ENCODE data around the gene PDE6G. TPM values are rescaled to one million over a fixed set of nuclear protein-coding genes. Genes with fewer than 3 reads are reported as not detected.

PDE6G gene
- total and polyA plus RNA-seq, 2 donors (not counting 1 experiment from before 2014, with no cell fraction given) = 0.69 to 1.1 TPM

DNA sequence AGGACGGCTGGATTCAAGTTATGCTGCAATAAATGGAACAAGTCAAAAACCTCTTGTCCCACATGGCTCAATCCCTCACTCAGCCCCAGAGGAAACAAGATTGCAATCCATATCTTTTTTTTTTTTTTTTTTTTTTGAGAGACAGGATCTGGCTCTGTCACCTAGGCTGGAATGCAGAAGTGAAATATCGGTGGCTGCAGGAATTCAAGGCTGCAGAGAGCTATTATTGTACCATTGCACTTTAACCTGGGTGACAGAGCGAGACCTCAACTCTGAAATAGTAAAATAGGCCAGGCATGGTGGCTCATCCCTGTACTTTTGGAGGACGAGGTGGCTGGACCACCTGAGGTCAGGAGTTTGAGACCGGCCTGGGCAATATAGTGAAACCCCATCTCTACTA lies 2.7 kb upstream of the PDE6G start:
- ChIA-PET CTCF (interaction anchor here (0.7 kb wide), 1 partner anchor 1581 kb away, joined by 4 read pairs; no protein-coding TSS in a partner anchor), POLR2A (no interaction called here)
- no peaks in the 10 kb centered on the region for H3K36me3 ChIP-seq (replicated peaks in 1 of 2; ENCODE audit: control extremely low read depth in 1 of 2, control insufficient read depth in 1 of 2, extremely low read depth in 1 of 2, insufficient read depth in 2 of 2, low read length in 1 of 2)
- H3K79me2 ChIP-seq (ENCODE audit: control insufficient read depth, insufficient read depth, low read length) = no peaks in the 10 kb centered on the region
- H3K4me3 ChIP-seq (ENCODE audit: control extremely low read depth in 1 of 5, extremely low read depth in 1 of 5, insufficient read depth in 1 of 5, low read depth in 2 of 5, low read length in 4 of 5) = no peak overlapping the region
- TF ChIP-seq, protein P1, sequence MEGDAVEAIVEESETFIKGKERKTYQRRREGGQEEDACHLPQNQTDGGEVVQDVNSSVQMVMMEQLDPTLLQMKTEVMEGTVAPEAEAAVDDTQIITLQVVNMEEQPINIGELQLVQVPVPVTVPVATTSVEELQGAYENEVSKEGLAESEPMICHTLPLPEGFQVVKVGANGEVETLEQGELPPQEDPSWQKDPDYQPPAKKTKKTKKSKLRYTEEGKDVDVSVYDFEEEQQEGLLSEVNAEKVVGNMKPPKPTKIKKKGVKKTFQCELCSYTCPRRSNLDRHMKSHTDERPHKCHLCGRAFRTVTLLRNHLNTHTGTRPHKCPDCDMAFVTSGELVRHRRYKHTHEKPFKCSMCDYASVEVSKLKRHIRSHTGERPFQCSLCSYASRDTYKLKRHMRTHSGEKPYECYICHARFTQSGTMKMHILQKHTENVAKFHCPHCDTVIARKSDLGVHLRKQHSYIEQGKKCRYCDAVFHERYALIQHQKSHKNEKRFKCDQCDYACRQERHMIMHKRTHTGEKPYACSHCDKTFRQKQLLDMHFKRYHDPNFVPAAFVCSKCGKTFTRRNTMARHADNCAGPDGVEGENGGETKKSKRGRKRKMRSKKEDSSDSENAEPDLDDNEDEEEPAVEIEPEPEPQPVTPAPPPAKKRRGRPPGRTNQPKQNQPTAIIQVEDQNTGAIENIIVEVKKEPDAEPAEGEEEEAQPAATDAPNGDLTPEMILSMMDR (IDR thresholded peaks at IDR 0.05) = no peak
- TF ChIP-seq EZH2 (IDR thresholded peaks at IDR 0.05; ENCODE audit: borderline replicate concordance, insufficient read depth, low read depth, low read length, poor library complexity, severe bottlenecking) = no peak
- Mint-ChIP-seq H3K9me3 (ENCODE audit: insufficient read depth) (no peaks in the 10 kb centered on the region), H3K27me3 (no peaks in the 10 kb centered on the region), H3K4me3 (no peak overlapping the region), H3K27ac (no peak overlapping the region), H3K4me1 (no peaks in the 10 kb centered on the region)
- peaks cover under 1 to 2% of the 10 kb centered on the region in 2 donors for H3K4me1 ChIP-seq (ENCODE audit: control insufficient read depth in 2 of 2, insufficient read depth in 2 of 2, low read length in 2 of 2)
- H3K27ac ChIP-seq (ENCODE audit: low read length in 2 of 2) = no peak overlapping the region
- no peaks in the 10 kb centered on the region for H3K9me3 ChIP-seq (ENCODE audit: control extremely low read depth in 1 of 3, control insufficient read depth in 2 of 3, insufficient read depth in 1 of 3, low read length in 2 of 3)
- DNase-seq (no peak), ATAC-seq (ENCODE audit: low read depth) (no peak)
- H3K4me2 ChIP-seq (replicated peaks; ENCODE audit: low read depth, low read length, poor library complexity, severe bottlenecking) = no peak overlapping the region
- WGBS (ENCODE audit: insufficient coverage) = 65% methylated on average over 3 of the region's 5 CpGs
- intact Hi-C loops (cut with micrococcal nuclease) = no loop called here
- H3K9ac ChIP-seq (ENCODE audit: low read length) = no peak overlapping the region
- peaks cover 0 to 6% (median 0%) of the 10 kb centered on the region in 4 experiments for H3K27me3 ChIP-seq (replicated peaks in 1 of 4; ENCODE audit: control extremely low read depth in 1 of 4, control insufficient read depth in 3 of 4, insufficient read depth in 4 of 4, low read length in 3 of 4)
- no peak overlapping the region for H2AFZ ChIP-seq (ENCODE audit: insufficient read depth, low read depth, low read length, poor library complexity, severe bottlenecking)
- H4K20me1 ChIP-seq (ENCODE audit: control insufficient read depth, insufficient read depth, low read length, poor library complexity, severe bottlenecking) = no peaks in the 10 kb centered on the region

- Histone ChIP-seq H3K9ac (ENCODE audit: low read length) (no peak overlapping the region), H2AFZ (ENCODE audit: insufficient read depth, low read depth, low read length, poor library complexity, severe bottlenecking) (no peak overlapping the region), H3K36me3 (replicated peaks in 1 of 2; ENCODE audit: control extremely low read depth in 1 of 2, control insufficient read depth in 1 of 2, extremely low read depth in 1 of 2, insufficient read depth in 2 of 2, low read length in 1 of 2) (no peaks in the 10 kb centered on the region), H4K20me1 (ENCODE audit: control insufficient read depth, insufficient read depth, low read length, poor library complexity, severe bottlenecking) (no peaks in the 10 kb centered on the region), H3K4me2 (replicated peaks; ENCODE audit: low read depth, low read length, poor library complexity, severe bottlenecking) (no peak overlapping the region), H3K9me3 (ENCODE audit: control extremely low read depth in 1 of 3, control insufficient read depth in 2 of 3, insufficient read depth in 1 of 3, low read length in 2 of 3) (no peaks in the 10 kb centered on the region), H3K4me3 (ENCODE audit: control extremely low read depth in 1 of 5, extremely low read depth in 1 of 5, insufficient read depth in 1 of 5, low read depth in 2 of 5, low read length in 4 of 5) (no peak overlapping the region), H3K79me2 (ENCODE audit: control insufficient read depth, insufficient read depth, low read length) (no peaks in the 10 kb centered on the region), H3K4me1 (ENCODE audit: control insufficient read depth in 2 of 2, insufficient read depth in 2 of 2, low read length in 2 of 2) (peaks cover 12 to 18% of the 10 kb centered on the region in 2 donors), H3K27me3 (replicated peaks in 1 of 4; ENCODE audit: control extremely low read depth in 1 of 4, control insufficient read depth in 3 of 4, insufficient read depth in 4 of 4, low read length in 3 of 4) (peaks cover 0 to 8% (median 2%) of the 10 kb centered on the region in 4 experiments), H3K27ac (ENCODE audit: low read length in 2 of 2) (no peak overlapping the region)
- ChIA-PET CTCF (no interaction called here), POLR2A (no interaction called here)
- Mint-ChIP-seq H3K4me1 (peaks cover 14% of the 10 kb centered on the region), H3K4me3 (no peak overlapping the region), H3K27me3 (peaks cover 2% of the 10 kb centered on the region), H3K27ac (no peak overlapping the region), H3K9me3 (ENCODE audit: insufficient read depth) (no peaks in the 10 kb centered on the region)
- 49% methylated on average over 4 of the region's 4 CpGs for WGBS (ENCODE audit: insufficient coverage)
- ATAC-seq (ENCODE audit: low read depth) (no peak), DNase-seq (no peak)
- intact Hi-C loops (cut with micrococcal nuclease) = no loop called here
- TF ChIP-seq EZH2 (IDR thresholded peaks at IDR 0.05; ENCODE audit: borderline replicate concordance, insufficient read depth, low read depth, low read length, poor library complexity, severe bottlenecking) = no peak
- TF ChIP-seq, protein P1 (IDR thresholded peaks at IDR 0.05) = no peak
These were observed 493 bp upstream of the PDE6G start for GRCh38 chr17:81656835-81657234.
